B cell (primary cell): ENCODE results near the gene ZNF28.

Experiments used
- CTCF ChIP-seq: fragments of 200-600 bp; IDR thresholded peaks from one replicate; pipeline ENCODE4 v1.8.0; 2022; ENCODE audit warnings: antibody characterized with exemption, mild to moderate bottlenecking
- EZH2 ChIP-seq: IDR thresholded peaks from 2 replicates; pipeline ENCODE4 v1.6.1; 2012; ENCODE audit warnings: borderline replicate concordance, low read depth, mild to moderate bottlenecking, moderate library complexity, low read length; ENCODE audit not compliant: insufficient read depth, poor library complexity, severe bottlenecking

GRCh38 chr19:52823676-52824075, 2.2 kb upstream of the ZNF28 start:
- TF ChIP-seq CTCF (no peak), EZH2 (no peak)
